ENCODE data around the gene ABCA12.
A peak's percentile ranks its signal among the peaks of the same experiment; 100 is the strongest.

The ABCA12 gene

GRCh38 chr2:215105607-215106354 is 32.6 kb downstream of the ABCA12 start:
- ChIA-PET POLR2A (ENCODE audit: low non-redundant PET) (no interaction called here), CTCF (no interaction called here)
- H3K27ac ChIP-seq, result no peak overlapping the region
- peak; percentile 77 for DNase-seq (ENCODE audit: low spot score)
- no peak for TF ChIP-seq CTCF (conservative IDR thresholded peaks at IDR 0.05; ENCODE audit: low read depth)

- ChIA-PET POLR2A (ENCODE audit: low non-redundant PET) (no interaction called here), CTCF (interaction anchor here (0.6 kb wide), 1 partner anchor 207 kb away, joined by 3 read pairs; no protein-coding TSS in a partner anchor)
- no peak for DNase-seq (ENCODE audit: low spot score)
- H3K27ac ChIP-seq, result no peak overlapping the region
- TF ChIP-seq CTCF (conservative IDR thresholded peaks at IDR 0.05; ENCODE audit: low read depth), result no peak
Measured at GRCh38 chr2:215104226-215104625, 34.2 kb downstream of the ABCA12 start.

GRCh38 chr2:215098875-215099274 is 39.6 kb downstream of the ABCA12 start:
- ChIA-PET CTCF (no interaction called here), POLR2A (ENCODE audit: low non-redundant PET) (no interaction called here)
- no peak for DNase-seq (ENCODE audit: low spot score)
- no peak overlapping the region for H3K27ac ChIP-seq
- no peak for TF ChIP-seq CTCF (conservative IDR thresholded peaks at IDR 0.05; ENCODE audit: low read depth)

GRCh38 chr2:215084080-215084479 is 54.3 kb downstream of the ABCA12 start:
- POLR2A ChIA-PET (ENCODE audit: low non-redundant PET), result no interaction called here
- no peak for DNase-seq (ENCODE audit: low spot score)
- CTCF ChIA-PET, result no interaction called here
- H3K27ac ChIP-seq, result no peak overlapping the region
- TF ChIP-seq CTCF (conservative IDR thresholded peaks at IDR 0.05; ENCODE audit: low read depth), result no peak

GRCh38 chr2:215083146-215083545 is 55.3 kb downstream of the ABCA12 start:
- H3K27ac ChIP-seq, result no peak overlapping the region
- DNase-seq (ENCODE audit: low spot score), result no peak
- ChIA-PET POLR2A (ENCODE audit: low non-redundant PET) (no interaction called here), CTCF (no interaction called here)
- no peak for TF ChIP-seq CTCF (conservative IDR thresholded peaks at IDR 0.05; ENCODE audit: low read depth)

- DNase-seq (ENCODE audit: low spot score), result no peak
- no peak overlapping the region for H3K27ac ChIP-seq
- POLR2A ChIA-PET (ENCODE audit: low non-redundant PET), result no interaction called here
- no peak for TF ChIP-seq CTCF (conservative IDR thresholded peaks at IDR 0.05; ENCODE audit: low read depth)
- CTCF ChIA-PET, result no interaction called here
Measured at GRCh38 chr2:215082446-215082845, 56.0 kb downstream of the ABCA12 start.
